Keratinocyte (primary cell): Measurements from ENCODE around the gene LENG9.

Source experiments
- EZH2 ChIP-seq: IDR thresholded peaks from one replicate; pipeline ENCODE4 v1.6.1; 2012; ENCODE audit warnings: inconsistent platforms, mild to moderate bottlenecking, low read length, moderate library complexity
- TF ChIP-seq, protein P1 (sequence below), 3 experiments: IDR thresholded peaks in 1 of 3; conservative IDR thresholded peaks in 1 of 3; optimal IDR thresholded peaks in 1 of 3; 2 replicates in 2 of 3; 3 replicates in 1 of 3; pipeline versions ENCODE3 to v1.5.1; 2011; ENCODE audit warnings: low read length in 3 of 3, mild to moderate bottlenecking in 3 of 3, moderate library complexity in 2 of 3, control low read depth in 1 of 3, inconsistent platforms in 1 of 3; ENCODE audit not compliant: insufficient read depth in 2 of 3; ENCODE audit errors: extremely low read depth in 1 of 3

DNA sequence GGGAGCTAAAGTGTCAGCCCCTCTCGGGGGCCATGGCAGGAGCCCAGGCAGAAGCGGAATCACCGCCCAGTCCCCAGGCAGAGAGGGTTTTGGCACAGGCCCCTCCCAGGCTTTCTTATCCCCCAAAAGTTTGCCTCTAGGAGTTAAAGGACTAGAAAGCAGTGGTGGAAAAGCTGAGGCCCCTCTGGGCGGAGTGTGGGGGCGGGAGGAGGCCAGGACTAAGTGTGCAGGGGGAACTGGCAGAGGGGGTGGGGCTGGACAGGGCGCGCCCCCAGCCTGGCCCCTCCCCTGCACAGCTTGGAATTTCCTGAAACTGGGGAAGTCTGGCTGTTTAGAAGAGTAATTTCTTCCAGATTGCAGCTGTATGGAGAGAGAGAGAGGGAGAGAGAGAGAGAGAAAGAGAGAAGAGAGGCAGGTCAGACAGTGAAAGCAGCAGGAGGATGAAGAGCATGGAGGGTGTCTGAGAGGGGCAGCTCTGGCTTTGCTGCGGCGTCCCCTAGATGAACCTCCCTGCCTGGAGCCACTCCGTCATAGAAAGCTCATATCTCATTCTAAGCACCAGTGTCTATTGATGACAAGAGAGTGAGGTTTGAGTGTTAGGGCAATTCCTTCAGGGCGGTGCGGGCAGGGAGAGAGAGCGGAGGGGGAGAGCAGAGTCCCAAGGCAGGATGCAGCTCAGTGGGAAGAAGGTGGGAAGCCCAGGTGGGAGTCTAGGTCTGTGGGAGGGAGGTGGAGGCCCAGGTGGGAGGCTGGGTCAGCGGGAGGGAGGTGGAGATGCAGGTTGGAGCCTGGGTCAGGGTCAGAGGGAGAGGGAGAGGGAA, 9.7 kb upstream of the LENG9 start, which contains the start of gene CDC42EP5:
- no peak for TF ChIP-seq EZH2
- TF ChIP-seq, protein P1, sequence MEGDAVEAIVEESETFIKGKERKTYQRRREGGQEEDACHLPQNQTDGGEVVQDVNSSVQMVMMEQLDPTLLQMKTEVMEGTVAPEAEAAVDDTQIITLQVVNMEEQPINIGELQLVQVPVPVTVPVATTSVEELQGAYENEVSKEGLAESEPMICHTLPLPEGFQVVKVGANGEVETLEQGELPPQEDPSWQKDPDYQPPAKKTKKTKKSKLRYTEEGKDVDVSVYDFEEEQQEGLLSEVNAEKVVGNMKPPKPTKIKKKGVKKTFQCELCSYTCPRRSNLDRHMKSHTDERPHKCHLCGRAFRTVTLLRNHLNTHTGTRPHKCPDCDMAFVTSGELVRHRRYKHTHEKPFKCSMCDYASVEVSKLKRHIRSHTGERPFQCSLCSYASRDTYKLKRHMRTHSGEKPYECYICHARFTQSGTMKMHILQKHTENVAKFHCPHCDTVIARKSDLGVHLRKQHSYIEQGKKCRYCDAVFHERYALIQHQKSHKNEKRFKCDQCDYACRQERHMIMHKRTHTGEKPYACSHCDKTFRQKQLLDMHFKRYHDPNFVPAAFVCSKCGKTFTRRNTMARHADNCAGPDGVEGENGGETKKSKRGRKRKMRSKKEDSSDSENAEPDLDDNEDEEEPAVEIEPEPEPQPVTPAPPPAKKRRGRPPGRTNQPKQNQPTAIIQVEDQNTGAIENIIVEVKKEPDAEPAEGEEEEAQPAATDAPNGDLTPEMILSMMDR (optimal IDR thresholded peaks at IDR 0.05 in 1 of 3, IDR thresholded peaks at IDR 0.05 in 1 of 3, conservative IDR thresholded peaks at IDR 0.05 in 1 of 3; ENCODE audit: extremely low read depth in 1 of 3, insufficient read depth in 2 of 3, low read length in 3 of 3): no peak
